Vagina (tissue), 2 donors: Measurements from ENCODE around the gene MEF2D. TPM values are rescaled to one million over a fixed set of nuclear protein-coding genes. Genes with fewer than 3 reads are reported as not detected.

Source experiments
- DNase-seq, 2 donors: peaks; one replicate each; pipeline ENCODE4 v3.0.0-alpha.2; 2017; ENCODE audit errors: extremely low spot score in 2 of 2
- H3K27ac ChIP-seq: fragments of 200-600 bp; sonication (generic); one replicate; pipeline ENCODE4 v1.5.1; 2019
- H3K27me3 ChIP-seq: fragments of 200-600 bp; sonication (generic); one replicate; pipeline ENCODE4 v1.5.1; 2019
- H3K36me3 ChIP-seq, 2 donors: fragments of 200-600 bp; sonication (generic); one replicate each; pipeline ENCODE4 v1.5.1; 2017 to 2019
- H3K4me1 ChIP-seq: fragments of 200-600 bp; sonication (generic); one replicate; pipeline ENCODE4 v1.5.1; 2019
- H3K4me3 ChIP-seq, 2 donors: fragments of 200-600 bp; sonication (generic); 1 replicate in 1 of 2; 2 replicates in 1 of 2; pipeline ENCODE4 v1.5.1; 2016 to 2019
- H3K9me3 ChIP-seq: fragments of 200-600 bp; sonication (generic); one replicate; pipeline ENCODE4 v1.5.1; 2019
- POLR2A ChIP-seq, 2 donors: fragments of 450-650 bp; IDR thresholded peaks; one replicate each; pipeline ENCODE4 v1.6.1; 2017; ENCODE audit warnings: antibody characterized with exemption in 2 of 2, mild to moderate bottlenecking in 2 of 2, moderate library complexity in 2 of 2
- POLR2AphosphoS5 ChIP-seq, 2 donors: sonication (generic); formaldehyde crosslinking; IDR thresholded peaks; one replicate each; pipeline ENCODE4 v1.9.0; 2017; ENCODE audit warnings: antibody characterized with exemption in 2 of 2, mild to moderate bottlenecking in 2 of 2, low read depth in 1 of 2; ENCODE audit not compliant: insufficient read depth in 1 of 2
- intact Hi-C: fragments of 100-400 bp; cut with DNase I; formaldehyde crosslinking; loops from one replicate; pipeline ENCODE4 v1.15.1; 2023
- total RNA-seq: library from RNA; depleted of rRNA; stranded (reverse); fragments of >200 nt; gene quantifications from one replicate; pipeline ENCODE4 v1.2.3, GENCODE V29; 2016
- TF ChIP-seq, protein P1 (sequence below), 3 experiments: fragments of 450-650 bp in 2 of 3; fragments of 200-600 bp in 1 of 3; sonication (generic) in 1 of 3; IDR thresholded peaks; one replicate each; pipeline ENCODE4 v1.5.1; 2017 to 2019; ENCODE audit warnings: antibody characterized with exemption in 3 of 3, mild to moderate bottlenecking in 2 of 3, moderate library complexity in 2 of 3

The MEF2D gene
- total RNA-seq = 33.9 TPM

DNA sequence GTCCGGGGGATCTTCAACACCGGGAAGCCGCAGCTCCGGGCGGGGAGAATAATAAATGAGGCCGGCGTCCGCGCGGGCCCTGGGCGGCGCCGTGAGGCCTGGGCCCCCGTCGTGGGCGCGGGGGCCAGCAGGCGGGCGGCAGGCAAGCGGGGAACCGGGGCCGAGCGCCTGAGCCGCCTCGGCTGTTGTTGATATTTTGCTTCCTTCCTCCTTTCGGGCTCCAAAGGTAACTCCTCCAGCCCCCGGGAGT, at the start of gene MEF2D:
Gene MEF2D, minus strand, starts transcription at position 233 of the 250 bp plus-strand sequence. CDS start 17,483 bp downstream, outside the sequence.
- no peak for DNase-seq
- peak within 1 kb of the TSS; percentile 84 to 96 for H3K4me3 ChIP-seq
- intact Hi-C loops = loop anchor here (2.0 kb wide), 1 partner anchor 44 kb away; no protein-coding TSS in a partner anchor
- no peaks in the 10 kb centered on the region for H3K9me3 ChIP-seq
- peaks cover 74% of the 10 kb centered on the region for H3K4me1 ChIP-seq
- H3K27ac ChIP-seq = peak within 1 kb of the TSS; percentile 99
- no peaks in the 10 kb centered on the region for H3K36me3 ChIP-seq
- no peaks in the 10 kb centered on the region for H3K27me3 ChIP-seq
- TF ChIP-seq POLR2A (IDR thresholded peaks at IDR 0.05) (peak; percentile 7 to 87), POLR2AphosphoS5 (IDR thresholded peaks at IDR 0.05; ENCODE audit: insufficient read depth in 1 of 2, low read depth in 1 of 2) (no peak)
- TF ChIP-seq, protein P1, sequence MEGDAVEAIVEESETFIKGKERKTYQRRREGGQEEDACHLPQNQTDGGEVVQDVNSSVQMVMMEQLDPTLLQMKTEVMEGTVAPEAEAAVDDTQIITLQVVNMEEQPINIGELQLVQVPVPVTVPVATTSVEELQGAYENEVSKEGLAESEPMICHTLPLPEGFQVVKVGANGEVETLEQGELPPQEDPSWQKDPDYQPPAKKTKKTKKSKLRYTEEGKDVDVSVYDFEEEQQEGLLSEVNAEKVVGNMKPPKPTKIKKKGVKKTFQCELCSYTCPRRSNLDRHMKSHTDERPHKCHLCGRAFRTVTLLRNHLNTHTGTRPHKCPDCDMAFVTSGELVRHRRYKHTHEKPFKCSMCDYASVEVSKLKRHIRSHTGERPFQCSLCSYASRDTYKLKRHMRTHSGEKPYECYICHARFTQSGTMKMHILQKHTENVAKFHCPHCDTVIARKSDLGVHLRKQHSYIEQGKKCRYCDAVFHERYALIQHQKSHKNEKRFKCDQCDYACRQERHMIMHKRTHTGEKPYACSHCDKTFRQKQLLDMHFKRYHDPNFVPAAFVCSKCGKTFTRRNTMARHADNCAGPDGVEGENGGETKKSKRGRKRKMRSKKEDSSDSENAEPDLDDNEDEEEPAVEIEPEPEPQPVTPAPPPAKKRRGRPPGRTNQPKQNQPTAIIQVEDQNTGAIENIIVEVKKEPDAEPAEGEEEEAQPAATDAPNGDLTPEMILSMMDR (IDR thresholded peaks at IDR 0.05) = no peak

DNA sequence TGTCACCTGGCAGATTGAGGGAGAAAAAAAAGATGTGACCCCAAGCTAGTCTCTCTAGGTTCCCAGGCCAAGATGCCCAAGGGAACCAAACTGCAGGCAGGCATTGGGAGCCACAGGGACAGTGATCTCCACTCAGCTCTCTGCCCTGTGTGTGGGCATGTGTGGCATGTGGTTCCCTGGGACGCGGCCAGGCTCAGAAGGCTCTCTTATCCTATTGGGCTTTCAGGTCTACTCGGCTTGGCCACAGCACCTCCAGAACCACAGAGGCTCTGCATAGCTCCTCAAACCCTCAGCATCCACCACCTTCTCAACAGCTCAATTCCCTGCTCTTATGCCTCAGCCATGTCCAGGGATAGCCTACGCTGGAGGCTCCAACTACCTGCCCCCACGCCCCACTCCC, 49.8 kb upstream of the MEF2D start:
- no peaks in the 10 kb centered on the region for H3K4me1 ChIP-seq
- H3K36me3 ChIP-seq = no peaks in the 10 kb centered on the region
- no peak overlapping the region for H3K27ac ChIP-seq
- no peak for TF ChIP-seq POLR2A (IDR thresholded peaks at IDR 0.05)
- TF ChIP-seq, protein P1 (IDR thresholded peaks at IDR 0.05) = no peak
- no peak for TF ChIP-seq POLR2AphosphoS5 (IDR thresholded peaks at IDR 0.05; ENCODE audit: insufficient read depth in 1 of 2, low read depth in 1 of 2)
- intact Hi-C loops = no loop called here
- H3K4me3 ChIP-seq = no peak overlapping the region
- no peak for DNase-seq
- no peaks in the 10 kb centered on the region for H3K27me3 ChIP-seq
- H3K9me3 ChIP-seq = no peaks in the 10 kb centered on the region

DNA sequence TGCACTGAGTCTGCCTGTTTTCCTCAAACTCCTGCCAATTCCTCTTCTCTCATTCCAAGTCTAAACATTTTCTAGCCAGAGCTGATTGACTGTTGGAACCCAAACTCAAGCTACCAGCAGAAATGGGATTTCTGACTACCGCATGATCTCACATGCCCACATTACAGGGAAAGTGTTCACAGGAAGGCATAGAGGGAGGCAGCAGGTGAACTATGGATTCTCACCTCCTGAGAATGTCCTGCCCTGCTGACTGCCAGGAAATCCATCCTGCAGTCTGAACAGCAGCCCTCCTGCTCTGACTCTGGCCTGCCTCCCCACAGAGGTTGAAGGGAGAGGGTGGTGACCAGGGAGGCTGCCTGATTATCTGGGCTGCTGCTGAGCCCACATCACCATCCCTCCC, 49.3 kb upstream of the MEF2D start:
- TF ChIP-seq POLR2AphosphoS5 (IDR thresholded peaks at IDR 0.05; ENCODE audit: insufficient read depth in 1 of 2, low read depth in 1 of 2) (no peak), POLR2A (IDR thresholded peaks at IDR 0.05) (no peak)
- TF ChIP-seq, protein P1 (IDR thresholded peaks at IDR 0.05) = no peak
- intact Hi-C loops = no loop called here
- Histone ChIP-seq H3K9me3 (no peaks in the 10 kb centered on the region), H3K4me1 (no peaks in the 10 kb centered on the region), H3K27ac (no peak overlapping the region), H3K36me3 (no peaks in the 10 kb centered on the region), H3K4me3 (no peak overlapping the region), H3K27me3 (no peaks in the 10 kb centered on the region)
- no peak for DNase-seq

DNA sequence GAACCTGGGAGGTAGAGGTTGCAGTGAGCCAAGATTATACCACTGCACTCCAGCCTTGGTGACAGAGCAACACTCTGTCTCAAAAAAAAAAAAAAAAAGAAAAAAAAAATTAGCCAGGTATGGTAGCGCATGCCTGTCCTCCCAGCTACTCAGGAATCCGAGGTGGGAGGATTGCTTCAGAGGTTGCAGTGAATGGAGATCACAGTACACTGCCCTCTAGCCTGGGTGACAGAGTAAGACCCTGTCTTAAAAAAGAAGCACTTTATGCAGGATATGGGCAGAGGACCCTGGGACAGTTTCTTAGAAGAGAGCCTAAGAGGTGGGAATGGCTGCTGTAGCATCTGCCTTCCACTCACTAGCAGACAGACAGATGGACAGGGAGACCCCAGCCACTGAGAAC, 48.8 kb upstream of the MEF2D start:
- no peak for DNase-seq
- Histone ChIP-seq H3K9me3 (no peaks in the 10 kb centered on the region), H3K27me3 (no peaks in the 10 kb centered on the region), H3K4me1 (no peaks in the 10 kb centered on the region), H3K36me3 (no peaks in the 10 kb centered on the region), H3K4me3 (no peak overlapping the region), H3K27ac (no peak overlapping the region)
- no peak for TF ChIP-seq POLR2A (IDR thresholded peaks at IDR 0.05)
- no peak for TF ChIP-seq POLR2AphosphoS5 (IDR thresholded peaks at IDR 0.05; ENCODE audit: insufficient read depth in 1 of 2, low read depth in 1 of 2)
- TF ChIP-seq, protein P1 (IDR thresholded peaks at IDR 0.05) = no peak
- intact Hi-C loops = no loop called here

DNA sequence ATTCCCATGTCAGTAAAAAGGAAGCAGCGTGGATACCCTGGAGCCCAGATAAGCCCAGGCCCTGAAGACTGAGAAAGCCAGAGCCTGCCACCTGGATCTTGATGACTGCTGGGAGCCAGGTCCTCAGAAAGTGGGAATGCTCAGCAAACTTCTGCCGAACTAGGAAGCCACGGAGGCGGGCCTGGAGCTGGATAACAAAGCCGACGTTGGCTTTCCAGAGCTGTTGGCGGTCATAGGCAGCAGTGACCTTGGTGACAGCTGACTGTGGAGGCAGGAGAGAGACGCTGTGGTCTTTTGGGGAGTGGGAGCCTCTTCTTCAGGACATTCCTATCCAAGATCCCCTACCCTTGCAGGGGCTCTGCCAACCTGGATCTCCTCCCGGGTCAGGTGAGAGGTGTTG, 47.4 kb upstream of the MEF2D start:
- DNase-seq = no peak
- H3K27ac ChIP-seq = no peak overlapping the region
- no peaks in the 10 kb centered on the region for H3K27me3 ChIP-seq
- H3K4me1 ChIP-seq = no peaks in the 10 kb centered on the region
- H3K4me3 ChIP-seq = no peak overlapping the region
- intact Hi-C loops = no loop called here
- H3K36me3 ChIP-seq = no peaks in the 10 kb centered on the region
- no peaks in the 10 kb centered on the region for H3K9me3 ChIP-seq
- TF ChIP-seq, protein P1 (IDR thresholded peaks at IDR 0.05) = no peak
- TF ChIP-seq POLR2A (IDR thresholded peaks at IDR 0.05) (no peak), POLR2AphosphoS5 (IDR thresholded peaks at IDR 0.05; ENCODE audit: insufficient read depth in 1 of 2, low read depth in 1 of 2) (no peak)
